HG02588 (cell line): Measurements from ENCODE around the gene SLC25A39.
A peak's percentile ranks its signal among the peaks of the same experiment; 100 is the strongest.
"Not testable (repeated sequence)": the region's sequence is repeated elsewhere in the genome, so short reads cannot be mapped to it uniquely, and the experiment has no call there.

Experiments
- ATAC-seq: cut with Tn5 transposase; IDR thresholded peaks from one replicate; pipeline ENCODE4 v1.9.1; 2021; ENCODE audit warnings: mild to moderate bottlenecking, moderate library complexity; ENCODE audit not compliant: unreplicated experiment

The SLC25A39 gene

DNA sequence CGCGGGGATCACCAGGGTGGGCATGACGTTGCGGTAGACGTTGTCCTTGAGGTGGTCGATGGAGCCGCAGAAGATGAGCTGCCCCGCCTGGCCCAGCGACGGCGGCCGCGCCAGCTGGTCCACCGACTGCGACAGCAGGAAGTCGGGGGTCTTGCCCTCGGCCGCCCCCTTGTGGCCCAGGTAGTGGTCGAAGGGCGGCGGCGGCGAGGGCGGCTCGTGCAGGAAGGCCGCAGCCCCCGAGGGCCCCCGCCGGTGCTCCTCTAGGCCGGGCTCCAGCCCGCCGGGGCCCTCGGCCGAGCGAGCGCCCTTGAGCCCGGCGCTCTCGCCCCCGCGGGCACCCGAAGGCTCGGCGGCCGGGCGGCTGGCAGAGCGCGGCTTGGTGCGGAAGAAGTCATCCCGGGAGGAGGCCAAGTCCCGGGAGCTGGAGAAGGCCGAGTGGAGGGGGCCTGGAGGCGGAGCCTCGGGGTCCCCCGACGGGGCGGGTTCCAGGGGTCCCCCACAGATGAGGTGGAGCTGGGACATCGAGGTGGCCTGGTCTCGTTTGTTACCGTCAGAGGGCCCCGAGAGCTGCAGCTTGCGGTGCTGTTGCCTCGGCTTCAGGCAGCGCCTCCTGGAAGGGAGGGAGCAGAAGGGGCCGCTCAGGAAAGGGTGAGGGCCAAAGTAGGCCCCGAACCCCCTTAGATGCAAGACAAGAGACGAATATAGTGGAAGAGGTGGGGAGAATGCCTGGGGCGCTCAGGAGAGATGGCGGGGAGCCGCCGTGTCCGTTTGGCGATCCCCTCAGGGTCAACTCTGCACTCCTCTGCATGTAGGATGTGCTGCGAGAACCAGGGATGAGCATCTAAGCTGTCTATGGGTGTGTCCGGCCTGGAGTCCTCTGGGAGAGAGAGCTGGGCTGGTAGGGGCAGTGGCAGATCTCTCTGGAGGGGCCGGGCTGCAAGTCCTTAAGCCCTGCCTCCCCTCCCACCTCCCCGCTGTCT, 30.2 kb upstream of the SLC25A39 start:
- ATAC-seq = no peak

DNA sequence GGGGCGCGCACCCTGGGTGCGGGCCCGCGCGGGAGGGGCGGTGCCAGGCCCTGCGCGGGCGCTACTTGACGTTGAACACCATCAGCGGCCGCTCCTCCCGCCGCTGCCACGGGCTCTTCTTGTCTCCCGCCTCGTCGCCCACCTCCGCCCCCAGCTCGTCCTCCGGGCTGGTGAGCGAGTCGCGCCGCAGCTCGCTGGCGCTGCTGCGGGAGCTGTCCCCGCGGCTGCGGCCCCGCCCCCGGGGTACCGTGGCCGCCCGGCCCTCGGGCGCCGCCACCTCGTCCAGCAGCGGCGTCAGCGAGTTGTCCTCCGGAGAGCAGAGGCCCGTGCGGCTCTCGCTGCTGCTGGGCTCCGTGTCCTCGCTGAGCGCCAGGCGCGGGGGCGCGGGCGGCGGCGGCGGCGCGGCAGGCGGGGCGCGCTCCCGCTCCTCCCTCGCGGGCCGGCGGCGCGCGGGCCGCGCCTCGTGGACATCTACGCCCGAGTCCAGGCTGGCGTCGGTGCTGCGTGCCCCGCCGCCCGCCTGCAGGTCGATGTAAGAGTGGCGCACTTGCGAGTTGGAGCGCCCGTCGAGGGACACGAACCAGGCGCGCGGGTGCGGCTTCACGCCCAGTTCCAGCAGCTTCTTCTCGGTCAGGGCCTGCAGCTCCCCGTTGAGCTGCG, 29.2 kb upstream of the SLC25A39 start:
- ATAC-seq = no peak

DNA sequence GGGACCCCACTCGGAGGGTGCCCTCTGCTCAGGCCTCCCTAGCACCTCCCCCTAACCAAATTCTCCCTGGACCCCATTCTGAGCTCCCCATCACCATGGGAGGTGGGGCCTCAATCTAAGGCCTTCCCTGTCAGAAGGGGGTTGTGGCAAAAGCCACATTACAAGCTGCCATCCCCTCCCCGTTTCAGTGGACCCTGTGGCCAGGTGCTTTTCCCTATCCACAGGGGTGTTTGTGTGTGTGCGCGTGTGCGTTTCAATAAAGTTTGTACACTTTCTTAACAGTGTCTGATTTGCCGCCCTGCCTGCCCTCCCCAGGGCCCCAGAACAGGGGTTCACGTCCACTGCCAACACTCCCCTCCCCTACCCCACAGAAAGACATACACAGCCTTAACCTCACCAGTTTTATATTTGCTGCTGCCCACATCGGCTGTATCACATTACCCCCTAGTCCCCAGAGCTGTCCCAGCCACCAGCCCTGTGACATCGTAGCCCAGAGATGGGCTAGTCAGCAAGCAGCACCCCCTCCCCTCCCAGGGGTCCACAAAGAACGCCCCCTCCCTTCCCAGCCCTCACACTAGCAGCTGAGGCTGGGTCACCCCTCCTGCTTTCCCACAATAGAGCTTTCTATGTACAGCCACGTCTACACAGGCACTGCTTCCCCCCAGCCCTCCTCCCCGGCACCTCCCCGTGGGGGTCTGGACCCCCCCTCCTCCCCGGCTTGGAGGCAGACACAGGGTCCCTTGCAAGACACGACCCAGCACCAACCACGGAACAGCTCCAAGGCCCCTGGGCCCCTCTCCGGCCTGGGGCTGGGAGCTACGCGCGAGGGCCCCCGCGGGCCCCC, 28.4 kb upstream of the SLC25A39 start:
- no peak for ATAC-seq

DNA sequence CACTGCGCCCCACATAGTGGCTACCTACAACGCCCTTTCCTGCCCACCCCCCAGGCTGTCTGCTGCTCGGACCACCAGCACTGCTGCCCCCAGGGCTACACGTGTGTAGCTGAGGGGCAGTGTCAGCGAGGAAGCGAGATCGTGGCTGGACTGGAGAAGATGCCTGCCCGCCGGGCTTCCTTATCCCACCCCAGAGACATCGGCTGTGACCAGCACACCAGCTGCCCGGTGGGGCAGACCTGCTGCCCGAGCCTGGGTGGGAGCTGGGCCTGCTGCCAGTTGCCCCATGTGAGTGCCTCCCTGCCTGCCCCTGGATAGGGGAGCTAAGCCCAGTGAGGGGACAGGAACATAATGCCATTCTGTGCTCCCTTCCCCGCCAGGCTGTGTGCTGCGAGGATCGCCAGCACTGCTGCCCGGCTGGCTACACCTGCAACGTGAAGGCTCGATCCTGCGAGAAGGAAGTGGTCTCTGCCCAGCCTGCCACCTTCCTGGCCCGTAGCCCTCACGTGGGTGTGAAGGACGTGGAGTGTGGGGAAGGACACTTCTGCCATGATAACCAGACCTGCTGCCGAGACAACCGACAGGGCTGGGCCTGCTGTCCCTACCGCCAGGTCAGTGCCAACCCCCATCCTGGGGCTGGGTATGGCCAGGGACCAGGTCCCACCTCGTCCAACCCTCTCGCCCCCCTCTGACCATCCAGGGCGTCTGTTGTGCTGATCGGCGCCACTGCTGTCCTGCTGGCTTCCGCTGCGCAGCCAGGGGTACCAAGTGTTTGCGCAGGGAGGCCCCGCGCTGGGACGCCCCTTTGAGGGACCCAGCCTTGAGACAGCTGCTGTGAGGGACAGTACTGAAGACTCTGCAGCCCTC, 27.6 kb upstream of the SLC25A39 start:
- ATAC-seq = no peak

GRCh38 chr17:44351464-44351863, 26.8 kb upstream of the SLC25A39 start:
- ATAC-seq = no peak

DNA sequence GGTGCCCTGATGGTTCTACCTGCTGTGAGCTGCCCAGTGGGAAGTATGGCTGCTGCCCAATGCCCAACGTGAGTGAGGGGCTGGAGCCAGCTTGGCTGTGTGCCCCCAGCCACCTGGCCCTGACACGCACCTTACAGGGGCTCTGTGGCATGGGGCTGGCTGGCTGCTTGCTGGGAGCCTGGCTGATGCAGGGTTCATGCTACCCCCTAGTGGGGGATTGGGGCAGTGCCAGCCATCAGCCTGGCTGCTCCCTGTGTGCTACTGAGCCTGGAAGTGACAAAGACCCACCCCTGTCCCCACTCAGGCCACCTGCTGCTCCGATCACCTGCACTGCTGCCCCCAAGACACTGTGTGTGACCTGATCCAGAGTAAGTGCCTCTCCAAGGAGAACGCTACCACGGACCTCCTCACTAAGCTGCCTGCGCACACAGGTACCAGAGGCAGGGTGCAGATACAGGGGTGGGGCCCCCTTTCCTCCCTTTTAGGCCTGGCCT, 26.2 kb upstream of the SLC25A39 start:
- ATAC-seq = no peak

- no peak for ATAC-seq
Observed at GRCh38 chr17:44349553-44350070, 25.0 kb upstream of the SLC25A39 start.

DNA sequence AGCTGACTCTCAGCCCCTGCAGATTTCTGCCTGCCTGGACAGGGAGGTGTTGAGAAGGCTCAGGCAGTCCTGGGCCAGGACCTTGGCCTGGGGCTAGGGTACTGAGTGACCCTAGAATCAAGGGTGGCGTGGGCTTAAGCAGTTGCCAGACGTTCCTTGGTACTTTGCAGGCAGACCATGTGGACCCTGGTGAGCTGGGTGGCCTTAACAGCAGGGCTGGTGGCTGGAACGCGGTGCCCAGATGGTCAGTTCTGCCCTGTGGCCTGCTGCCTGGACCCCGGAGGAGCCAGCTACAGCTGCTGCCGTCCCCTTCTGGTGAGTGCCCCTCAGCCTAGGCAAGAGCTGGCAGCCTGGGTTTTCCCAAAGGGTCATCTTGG, 24.4 kb upstream of the SLC25A39 start:
- ATAC-seq = no peak

DNA sequence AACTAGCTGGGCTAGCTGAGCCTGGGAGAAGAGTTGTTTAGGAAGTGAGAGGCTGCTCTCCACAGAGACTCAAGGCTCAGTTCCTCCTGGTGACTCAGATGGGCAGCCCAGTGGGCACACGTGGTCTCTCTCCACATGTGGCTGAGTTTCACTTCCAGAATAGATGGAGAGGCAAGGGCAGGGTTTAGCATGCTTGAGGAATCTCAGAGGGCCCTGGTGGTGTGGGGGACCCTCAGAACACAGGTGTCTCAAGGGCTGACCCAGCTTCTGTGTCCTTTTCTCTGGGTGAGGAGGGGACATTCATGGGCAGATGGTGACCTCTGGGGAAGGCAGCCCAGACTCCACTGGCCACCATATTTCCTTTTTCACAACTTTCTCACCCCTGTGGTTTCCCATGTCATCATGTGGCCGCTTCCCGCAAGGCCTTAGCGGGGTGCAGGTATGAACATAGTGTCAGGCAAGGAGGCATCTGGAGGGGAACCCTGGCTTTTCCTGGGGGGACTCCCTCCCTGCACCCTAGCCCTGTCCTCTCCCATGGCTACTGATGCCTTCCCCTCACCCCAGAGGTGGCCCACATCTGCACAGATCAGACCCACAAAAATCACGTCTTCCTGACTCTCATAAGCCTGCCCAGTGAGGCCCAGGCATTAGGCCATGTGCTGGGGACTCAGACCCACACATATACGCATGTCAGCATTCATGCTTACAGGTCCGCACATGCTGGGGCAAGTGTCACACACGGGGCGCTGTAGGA, 23.8 kb upstream of the SLC25A39 start:
- ATAC-seq = peak; percentile 37

GRCh38 chr17:44347206-44348055, 22.8 kb upstream of the SLC25A39 start:
- not testable (repeated sequence) for ATAC-seq

DNA sequence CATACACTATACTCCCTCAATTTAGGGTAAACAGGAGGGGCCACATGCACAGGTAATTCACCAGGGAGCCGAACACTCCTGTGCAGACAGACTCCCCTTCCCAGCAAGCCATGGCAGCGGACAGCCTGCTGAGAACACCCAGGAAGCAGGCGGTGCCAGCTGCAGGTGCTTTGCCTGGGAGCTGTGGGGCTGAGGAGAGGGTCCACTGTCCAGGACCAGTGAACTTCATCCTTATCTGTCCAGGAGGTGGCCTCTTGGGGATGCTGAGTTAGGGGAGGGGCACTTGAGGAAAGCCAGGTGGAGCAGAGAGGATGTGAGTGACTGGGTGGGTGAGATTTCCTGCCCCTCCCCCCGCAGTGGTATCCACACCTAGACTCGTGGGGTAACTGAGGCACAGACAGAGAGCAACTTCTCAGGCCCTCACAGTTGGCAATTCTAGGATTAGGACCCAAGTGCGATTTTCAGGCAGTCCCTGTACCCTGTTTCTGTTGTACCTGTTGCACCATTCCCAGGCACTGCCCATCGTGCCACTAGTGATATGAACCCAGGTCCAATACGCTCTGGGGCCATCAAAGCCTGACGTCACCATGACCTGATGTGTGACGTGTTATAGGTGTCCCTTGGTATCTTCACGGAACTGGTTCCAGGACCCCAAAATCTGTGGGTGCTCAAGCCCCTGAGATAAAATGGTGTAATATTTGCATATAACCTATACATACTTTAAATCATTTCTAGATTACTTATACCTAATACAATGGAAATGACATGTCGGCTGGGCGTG, 21.6 kb upstream of the SLC25A39 start:
- no peak for ATAC-seq

- ATAC-seq = no peak
Observed at GRCh38 chr17:44345454-44346026, 20.9 kb upstream of the SLC25A39 start.

GRCh38 chr17:44344939-44345453, 20.4 kb upstream of the SLC25A39 start, which contains the start of gene GRN:
GRN (plus strand) TSS chr17:44345302; CDS start chr17:44349165, 3,863 bp downstream.
- peak; percentile 62 for ATAC-seq

DNA sequence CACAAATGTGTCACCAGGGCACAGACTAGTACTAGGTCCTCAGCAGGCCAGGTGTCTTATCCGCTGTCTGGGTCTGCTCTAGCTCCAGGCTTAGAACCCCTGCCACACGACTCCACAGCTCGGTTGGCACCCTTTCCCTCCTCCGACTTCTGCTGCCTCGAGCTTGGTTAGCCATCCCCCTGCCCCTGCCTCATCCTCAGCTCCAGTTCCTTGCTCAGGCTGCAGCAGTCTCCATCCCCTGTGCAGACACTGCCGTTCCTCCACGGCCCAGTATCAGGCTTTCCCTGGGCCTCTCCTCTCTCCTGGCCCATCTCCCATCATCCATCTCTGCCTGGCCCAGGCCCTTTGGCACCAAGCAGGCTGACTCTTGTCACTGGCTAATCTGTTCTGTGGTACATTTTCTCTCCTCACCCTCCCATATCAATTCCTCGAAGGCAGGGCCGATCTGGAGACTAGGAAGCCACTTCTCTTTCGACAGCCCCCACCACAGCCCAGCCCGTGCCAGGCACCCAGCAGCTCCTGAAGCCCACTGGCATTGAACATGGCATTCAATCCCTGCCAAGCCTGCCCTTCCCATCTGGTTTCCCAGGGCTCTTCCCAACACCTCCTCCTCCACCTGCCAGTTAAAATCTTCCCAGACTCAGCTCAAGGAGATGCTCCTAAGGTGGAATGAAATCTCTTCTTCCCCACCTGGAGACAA, 19.0 kb upstream of the SLC25A39 start:
- ATAC-seq = no peak

- ATAC-seq = not testable (repeated sequence)
Observed at GRCh38 chr17:44340553-44340952, 15.9 kb upstream of the SLC25A39 start.

DNA sequence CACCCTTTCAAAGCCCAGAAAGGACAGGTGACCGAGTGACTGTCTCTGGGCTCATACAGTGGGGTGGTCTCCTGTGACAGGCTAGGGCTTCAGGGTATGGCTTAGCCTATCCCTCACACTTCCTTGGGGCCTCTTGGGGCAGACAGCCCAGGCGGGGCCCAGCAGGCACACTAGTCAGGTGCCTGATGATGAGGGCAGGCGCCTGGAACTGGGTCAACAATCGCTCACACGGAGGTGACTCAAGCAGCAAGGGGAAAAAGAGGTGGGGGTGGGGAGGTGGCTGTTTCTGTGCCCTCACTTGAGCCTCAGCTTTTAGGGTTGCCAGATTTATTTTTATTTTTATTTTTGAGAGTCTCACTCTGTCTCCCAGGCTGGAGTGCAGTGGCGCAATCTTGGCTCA, 14.1 kb upstream of the SLC25A39 start:
- no peak for ATAC-seq
